Thyroid gland (tissue), 4 donors: ENCODE data around the gene TSGA10IP. TPM values are rescaled to one million over a fixed set of nuclear protein-coding genes. Genes with fewer than 3 reads are reported as not detected.

Source experiments
- DNase-seq, 2 donors: peaks; one replicate each; pipeline ENCODE4 v3.0.0-alpha.2; 2019
- H3K27ac ChIP-seq, 3 donors: fragments of 200-600 bp; sonication (generic); 1 replicate in 2 of 3; 2 replicates in 1 of 3; pipeline ENCODE4 v1.5.1; 2016 to 2019; ENCODE audit warnings: mild to moderate bottlenecking in 1 of 3, moderate library complexity in 1 of 3
- H3K27me3 ChIP-seq: fragments of 200-600 bp; sonication (generic); one replicate; pipeline ENCODE4 v1.5.1; 2019
- H3K36me3 ChIP-seq, 2 donors: fragments of 200-600 bp; sonication (generic); one replicate each; pipeline ENCODE4 v1.5.1; 2016 to 2019
- H3K4me1 ChIP-seq, 2 donors: fragments of 200-600 bp; sonication (generic); one replicate each; pipeline ENCODE4 v1.5.1; 2017 to 2019
- H3K4me3 ChIP-seq, 3 donors: fragments of 200-600 bp; sonication (generic); replicated peaks in 1 of 3; 1 replicate in 2 of 3; 2 replicates in 1 of 3; pipeline ENCODE4 v1.5.1; 2016; ENCODE audit warnings: mild to moderate bottlenecking in 1 of 3
- H3K9me3 ChIP-seq: fragments of 200-600 bp; sonication (generic); one replicate; pipeline ENCODE4 v1.5.1; 2017
- CTCF ChIP-seq, 6 experiments: fragments of 200-600 bp in 3 of 6; fragments of 450-650 bp in 3 of 6; sonication (generic) in 3 of 6; IDR thresholded peaks; one replicate each; pipeline ENCODE4 v1.5.1; 2016 to 2019; ENCODE audit warnings: antibody characterized with exemption in 6 of 6, mild to moderate bottlenecking in 2 of 6, inconsistent platforms in 1 of 6, moderate library complexity in 1 of 6
- POLR2A ChIP-seq, 2 donors: fragments of 450-650 bp; IDR thresholded peaks; one replicate each; pipeline ENCODE4 v1.6.1; 2017; ENCODE audit warnings: antibody characterized with exemption in 2 of 2, mild to moderate bottlenecking in 2 of 2, moderate library complexity in 1 of 2
- WGBS, 2 donors: methylation state at CpG; one replicate each; pipeline ENCODE4 v1.1.5; 2017; 5-methylcytosine and 5-hydroxymethylcytosine counted together
- intact Hi-C: fragments of 100-400 bp; cut with DNase I; formaldehyde crosslinking; loops from one replicate; pipeline ENCODE4 v1.15.1; 2023
- total RNA-seq, 4 donors: library from RNA; depleted of rRNA; stranded (reverse); fragments of >200 nt; gene quantifications; one replicate each; pipeline ENCODE4 v1.2.3, GENCODE V29; 2016

The TSGA10IP gene
- total RNA-seq, 4 donors from 2014 or later: 0.33 TPM; not detected in 3

DNA sequence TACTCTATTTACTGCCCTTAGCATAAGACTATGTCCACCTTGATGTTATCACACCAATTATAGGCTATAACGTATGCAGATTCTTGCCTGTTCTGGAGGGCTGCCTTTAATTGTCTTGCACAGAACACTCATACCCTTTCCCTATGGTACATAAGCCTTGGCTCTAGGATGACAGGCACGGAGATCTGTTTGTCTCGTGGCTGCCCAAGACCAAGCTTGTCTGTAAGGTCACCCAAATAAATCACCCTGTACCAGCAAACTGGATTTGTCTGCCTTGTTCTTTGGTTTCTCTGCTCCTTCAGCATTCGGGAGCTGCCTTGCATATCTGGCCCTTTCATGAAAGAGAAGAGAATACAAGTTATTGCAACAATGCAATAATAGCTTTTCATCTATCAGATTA is 7.5 kb upstream of the TSGA10IP start:
- Histone ChIP-seq H3K4me1 (peaks cover 25 to 30% of the 10 kb centered on the region in 2 donors), H3K36me3 (no peaks in the 10 kb centered on the region), H3K27me3 (no peaks in the 10 kb centered on the region), H3K4me3 (no peak overlapping the region), H3K27ac (no peak overlapping the region), H3K9me3 (no peaks in the 10 kb centered on the region)
- intact Hi-C loops: no loop called here
- no peak for DNase-seq
- TF ChIP-seq POLR2A (IDR thresholded peaks at IDR 0.05): no peak
- TF ChIP-seq CTCF (IDR thresholded peaks at IDR 0.05): no peak
- 79 to 88% methylated on average over 4 of the region's 4 CpGs for WGBS, 2 donors

- peak overlapping the region; percentile 45 to 83 (median 80) for H3K27ac ChIP-seq
- WGBS, 2 donors: 25 to 33% methylated on average over 9 of the region's 9 CpGs
- intact Hi-C loops: no loop called here
Observed at GRCh38 chr11:65941720-65942310, 3.5 kb upstream of the TSGA10IP start.

DNA sequence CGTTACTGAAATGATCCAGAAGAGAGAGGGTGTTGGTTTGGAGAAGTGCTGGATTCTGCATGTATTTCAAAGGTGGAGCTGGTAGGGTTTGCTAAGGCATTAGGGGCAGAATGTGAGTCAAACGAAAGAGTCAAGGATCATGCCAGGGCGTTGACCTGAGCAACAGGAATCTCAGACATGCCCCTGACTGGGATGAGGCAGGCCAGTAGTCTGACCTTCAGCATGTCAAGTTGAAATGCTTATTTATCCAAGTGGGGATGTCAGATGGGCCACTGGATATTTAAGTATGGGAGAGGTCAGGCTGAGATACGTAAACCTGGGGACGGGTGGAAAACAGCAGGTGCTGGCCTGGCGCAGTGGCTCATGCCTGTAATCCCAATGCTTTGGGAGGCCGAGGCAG is 2.7 kb upstream of the TSGA10IP start:
- H3K27me3 ChIP-seq: no peaks in the 10 kb centered on the region
- H3K4me1 ChIP-seq: peaks cover 20 to 34% of the 10 kb centered on the region in 2 donors
- no peaks in the 10 kb centered on the region for H3K9me3 ChIP-seq
- peak overlapping the region; percentile 41 to 83 (median 80) for H3K27ac ChIP-seq
- no peaks in the 10 kb centered on the region for H3K36me3 ChIP-seq
- no peak for TF ChIP-seq POLR2A (IDR thresholded peaks at IDR 0.05)
- no peak for TF ChIP-seq CTCF (IDR thresholded peaks at IDR 0.05)
- intact Hi-C loops: no loop called here
- WGBS, 2 donors: 60 to 63% methylated on average over 7 of the region's 7 CpGs
- peak; percentile 53 to 54 for DNase-seq
- H3K4me3 ChIP-seq: no peak overlapping the region

More at GRCh38 chr11:65941720-65942310, 3.5 kb upstream of the TSGA10IP start:
- H3K4me3 ChIP-seq: no peak overlapping the region
- H3K36me3 ChIP-seq: no peaks in the 10 kb centered on the region
- H3K4me1 ChIP-seq: peaks cover 20 to 34% of the 10 kb centered on the region in 2 donors
- peak; percentile 87 to 91 for DNase-seq
- no peaks in the 10 kb centered on the region for H3K9me3 ChIP-seq
- H3K27me3 ChIP-seq: no peaks in the 10 kb centered on the region
- no peak for TF ChIP-seq POLR2A (IDR thresholded peaks at IDR 0.05)
- no peak for TF ChIP-seq CTCF (IDR thresholded peaks at IDR 0.05)

GRCh38 chr11:65944191-65944590 is 1.1 kb upstream of the TSGA10IP start:
- Histone ChIP-seq H3K9me3 (no peaks in the 10 kb centered on the region), H3K4me3 (no peak overlapping the region), H3K27ac (peak overlapping the region; percentile 46 to 67 (median 48)), H3K36me3 (no peaks in the 10 kb centered on the region), H3K27me3 (no peaks in the 10 kb centered on the region), H3K4me1 (peaks cover 20 to 34% of the 10 kb centered on the region in 2 donors)
- intact Hi-C loops: no loop called here
- DNase-seq: peak; percentile 91 to 92
- 45 to 70% methylated on average over 8 of the region's 8 CpGs for WGBS, 2 donors
- TF ChIP-seq POLR2A (IDR thresholded peaks at IDR 0.05) (no peak), CTCF (IDR thresholded peaks at IDR 0.05) (no peak)

- 67 to 82% methylated on average over 5 to 8 of the region's 8 CpGs for WGBS, 2 donors
Observed at GRCh38 chr11:65944767-65945166, 513 bp upstream of the TSGA10IP start.

More at GRCh38 chr11:65944767-65945166, 513 bp upstream of the TSGA10IP start:
- peak overlapping the region; percentile 46 to 67 (median 48) for H3K27ac ChIP-seq
- no peaks in the 10 kb centered on the region for H3K27me3 ChIP-seq
- no peak for TF ChIP-seq POLR2A (IDR thresholded peaks at IDR 0.05)
- no peak for TF ChIP-seq CTCF (IDR thresholded peaks at IDR 0.05)
- DNase-seq: peak in 1 of 2 donors; percentile 38
- intact Hi-C loops: no loop called here
- H3K4me1 ChIP-seq: peaks cover 20 to 34% of the 10 kb centered on the region in 2 donors
- H3K9me3 ChIP-seq: no peaks in the 10 kb centered on the region
- H3K36me3 ChIP-seq: no peaks in the 10 kb centered on the region
- no peak overlapping the region for H3K4me3 ChIP-seq
